IPS-18c (cell line): Measurements from ENCODE around the gene SCN4A.

Source experiments
- H3K4me3 ChIP-seq: 2 replicates; pipeline ENCODE4 v1.7.0; 2013; ENCODE audit warnings: low read depth, mild to moderate bottlenecking, low read length, moderate library complexity; ENCODE audit not compliant: insufficient read depth
- H3K9me3 ChIP-seq: one replicate; pipeline ENCODE4 v1.6.1; 2013; ENCODE audit warnings: mild to moderate bottlenecking, low read length, moderate library complexity; ENCODE audit not compliant: control insufficient read depth, insufficient read depth

The SCN4A gene

GRCh38 chr17:63949576-63950250 lies 23.0 kb downstream of the SCN4A start:
- Histone ChIP-seq H3K9me3 (no peaks in the 10 kb centered on the region), H3K4me3 (no peak overlapping the region)

- H3K9me3 ChIP-seq: no peaks in the 10 kb centered on the region
- no peak overlapping the region for H3K4me3 ChIP-seq
Measured at GRCh38 chr17:63948521-63948920, 24.2 kb downstream of the SCN4A start.

GRCh38 chr17:63947711-63948330 lies 24.9 kb downstream of the SCN4A start:
- H3K9me3 ChIP-seq: no peaks in the 10 kb centered on the region
- no peak overlapping the region for H3K4me3 ChIP-seq

GRCh38 chr17:63946440-63947363 lies 26.0 kb downstream of the SCN4A start:
- Histone ChIP-seq H3K4me3 (no peak overlapping the region), H3K9me3 (no peaks in the 10 kb centered on the region)

- H3K4me3 ChIP-seq: no peak overlapping the region
- peaks cover 2% of the 10 kb centered on the region for H3K9me3 ChIP-seq
Measured at GRCh38 chr17:63945784-63946439, 26.8 kb downstream of the SCN4A start.

GRCh38 chr17:63944736-63945499 lies 27.8 kb downstream of the SCN4A start:
- Histone ChIP-seq H3K9me3 (peaks cover 2% of the 10 kb centered on the region), H3K4me3 (no peak overlapping the region)

- Histone ChIP-seq H3K9me3 (peaks cover 2% of the 10 kb centered on the region), H3K4me3 (no peak overlapping the region)
Measured at GRCh38 chr17:63943745-63944144, 29.0 kb downstream of the SCN4A start.

- Histone ChIP-seq H3K4me3 (no peak overlapping the region), H3K9me3 (peaks cover 2% of the 10 kb centered on the region)
Measured at GRCh38 chr17:63942309-63942985, 30.3 kb downstream of the SCN4A start.

- H3K4me3 ChIP-seq: no peak overlapping the region
Measured at GRCh38 chr17:63941751-63942150, 31.0 kb downstream of the SCN4A start.

GRCh38 chr17:63941162-63941561 lies 31.6 kb downstream of the SCN4A start:
- Histone ChIP-seq H3K9me3 (peaks cover 2% of the 10 kb centered on the region), H3K4me3 (no peak overlapping the region)

More at GRCh38 chr17:63941751-63942150, 31.0 kb downstream of the SCN4A start:
- H3K9me3 ChIP-seq: peaks cover 2% of the 10 kb centered on the region

GRCh38 chr17:63940584-63940983 lies 32.1 kb downstream of the SCN4A start:
- Histone ChIP-seq H3K4me3 (no peak overlapping the region), H3K9me3 (peaks cover 2% of the 10 kb centered on the region)

GRCh38 chr17:63939884-63940283 lies 32.8 kb downstream of the SCN4A start:
- peaks cover 2% of the 10 kb centered on the region for H3K9me3 ChIP-seq
- no peak overlapping the region; the same call in 1 of the 2 replicates for H3K4me3 ChIP-seq

- H3K9me3 ChIP-seq: peaks cover 2% of the 10 kb centered on the region
- H3K4me3 ChIP-seq: no peak overlapping the region
Measured at GRCh38 chr17:63939401-63939800, 33.3 kb downstream of the SCN4A start.

GRCh38 chr17:63937920-63938319 lies 34.8 kb downstream of the SCN4A start:
- Histone ChIP-seq H3K4me3 (no peak overlapping the region), H3K9me3 (peaks cover 2% of the 10 kb centered on the region)

GRCh38 chr17:63937319-63937718 lies 35.4 kb downstream of the SCN4A start:
- H3K4me3 ChIP-seq: no peak overlapping the region
- H3K9me3 ChIP-seq: peaks cover 2% of the 10 kb centered on the region
